Natural killer cell (primary cell): ENCODE measurements around the gene CFAP58. TPM values are rescaled to one million over a fixed set of nuclear protein-coding genes. Genes with fewer than 3 reads are reported as not detected.

Source experiments
- ATAC-seq, 3 donors: fragments of 150-1000 bp in 2 of 3; fragments of 200-7000 bp in 1 of 3; cut with Tn5 transposase; 1 replicate in 1 of 3; 2 replicates in 2 of 3; pipeline ENCODE4 v1.10.0; 2021; ENCODE audit warnings: mild to moderate bottlenecking in 2 of 3, moderate library complexity in 2 of 3
- DNase-seq, 2 donors: peaks; one replicate each; pipeline versions ENCODE4 v3.0.0 to v3.0.0-alpha.2; 2013 to 2021; ENCODE audit warnings: mixed read lengths in 1 of 2
- H3K27ac ChIP-seq: one replicate; pipeline ENCODE4 v1.5.1; 2013; ENCODE audit warnings: mild to moderate bottlenecking, low read length
- H3K27me3 ChIP-seq: one replicate; pipeline ENCODE4 v1.6.1; 2013; ENCODE audit warnings: low read length; ENCODE audit not compliant: control insufficient read depth, insufficient read depth
- H3K36me3 ChIP-seq: one replicate; pipeline ENCODE4 v1.6.1; 2013; ENCODE audit warnings: low read length; ENCODE audit not compliant: control insufficient read depth, insufficient read depth
- H3K4me1 ChIP-seq: one replicate; pipeline ENCODE4 v1.6.1; 2013; ENCODE audit warnings: low read length; ENCODE audit not compliant: control insufficient read depth, insufficient read depth
- H3K4me3 ChIP-seq: one replicate; pipeline ENCODE4 v1.5.1; 2013; ENCODE audit warnings: low read length
- H3K9me3 ChIP-seq: one replicate; pipeline ENCODE4 v1.6.1; 2013; ENCODE audit warnings: low read length; ENCODE audit not compliant: control insufficient read depth, insufficient read depth
- H3K27ac Mint-ChIP-seq, 2 donors: one replicate each; pipeline ENCODE4 v1.8.0; 2022; ENCODE audit warnings: mild to moderate bottlenecking in 2 of 2, mixed read lengths in 2 of 2, moderate library complexity in 1 of 2
- H3K27me3 Mint-ChIP-seq, 2 donors: one replicate each; pipeline ENCODE4 v1.8.0; 2022; ENCODE audit warnings: low read depth in 2 of 2, mixed read lengths in 2 of 2
- H3K36me3 Mint-ChIP-seq: one replicate; pipeline ENCODE4 v1.8.0; 2022; ENCODE audit warnings: mixed read lengths
- H3K4me1 Mint-ChIP-seq, 2 donors: one replicate each; pipeline ENCODE4 v1.8.0; 2022; ENCODE audit warnings: mixed read lengths in 2 of 2
- H3K4me3 Mint-ChIP-seq: one replicate; pipeline ENCODE4 v1.8.0; 2022; ENCODE audit warnings: mild to moderate bottlenecking, moderate library complexity, mixed read lengths
- H3K9me3 Mint-ChIP-seq, 2 donors: one replicate each; pipeline ENCODE4 v1.8.0; 2022; ENCODE audit warnings: mixed read lengths in 2 of 2
- CTCF ChIP-seq: fragments of 200-600 bp; IDR thresholded peaks from one replicate; pipeline ENCODE4 v1.8.0; 2022; ENCODE audit warnings: antibody characterized with exemption
- WGBS: methylation state at CpG from one replicate; pipeline ENCODE4 v1.1.7; 2013; ENCODE audit warnings: missing lambda C conversion rate; ENCODE audit not compliant: insufficient coverage; 5-methylcytosine and 5-hydroxymethylcytosine counted together
- intact Hi-C: fragments of 100-400 bp; cut with micrococcal nuclease; formaldehyde crosslinking; loops from one replicate; pipeline ENCODE4 v1.14.2; 2022
- total RNA-seq, 4 donors: library from RNA; stranded (reverse); fragments of 120-200 nt in 1 of 4; gene quantifications; one replicate each; pipeline versions ENCODE4 v1.2.3 to v1.2.4, GENCODE V29; 2013 to 2022

CFAP58 gene
- total RNA-seq, 3 donors from 2014 or later (not counting 1 experiment from before 2014, with no cell fraction given): 0.07 to 0.15 (median 0.11) TPM

- ATAC-seq (no peak), DNase-seq (no peak)
- Histone ChIP-seq H3K9me3 (no peaks in the 10 kb centered on the region), H3K4me3 (no peak overlapping the region), H3K36me3 (no peaks in the 10 kb centered on the region), H3K27ac (no peak overlapping the region), H3K4me1 (peaks cover 26% of the 10 kb centered on the region), H3K27me3 (no peaks in the 10 kb centered on the region)
- peak overlapping the region; percentile 63 for H3K4me3 Mint-ChIP-seq
- intact Hi-C loops: no loop called here
- WGBS: 58% methylated on average over 4 of the region's 4 CpGs
- H3K27me3 Mint-ChIP-seq: peaks cover 0 to 4% of the 10 kb centered on the region in 2 donors
- peak overlapping the region; percentile 98 to 100 for H3K27ac Mint-ChIP-seq
- no peaks in the 10 kb centered on the region for H3K9me3 Mint-ChIP-seq
- H3K4me1 Mint-ChIP-seq: peaks cover 34 to 41% of the 10 kb centered on the region in 2 donors
- TF ChIP-seq CTCF: no peak
- H3K36me3 Mint-ChIP-seq: no peaks in the 10 kb centered on the region
Measured at GRCh38 chr10:104340111-104340526, 13.5 kb upstream of the CFAP58 start.

- H3K36me3 Mint-ChIP-seq: no peaks in the 10 kb centered on the region
- no peak overlapping the region for H3K4me3 ChIP-seq
- intact Hi-C loops: no loop called here
- no peaks in the 10 kb centered on the region for H3K9me3 ChIP-seq
- H3K27ac Mint-ChIP-seq: peak overlapping the region in 1 of 2 donors; percentile 100
- H3K4me1 ChIP-seq: peaks cover 21% of the 10 kb centered on the region
- 87% methylated on average over 3 of the region's 4 CpGs for WGBS
- no peak overlapping the region for H3K4me3 Mint-ChIP-seq
- no peak overlapping the region for H3K27ac ChIP-seq
- peaks cover 0 to 4% of the 10 kb centered on the region in 2 donors for H3K27me3 Mint-ChIP-seq
- H3K36me3 ChIP-seq: no peaks in the 10 kb centered on the region
- no peaks in the 10 kb centered on the region for H3K27me3 ChIP-seq
- peaks cover 34 to 41% of the 10 kb centered on the region in 2 donors for H3K4me1 Mint-ChIP-seq
- no peak for ATAC-seq
- no peak for DNase-seq
- H3K9me3 Mint-ChIP-seq: peaks cover 2% of the 10 kb centered on the region in 2 donors
- TF ChIP-seq CTCF: no peak
Measured at GRCh38 chr10:104340641-104341040, 13.0 kb upstream of the CFAP58 start.

GRCh38 chr10:104342941-104343411 is 10.7 kb upstream of the CFAP58 start:
- Mint-ChIP-seq H3K27ac (no peak overlapping the region), H3K27me3 (peaks cover 0 to 4% of the 10 kb centered on the region in 2 donors), H3K9me3 (peaks cover 2 to 5% of the 10 kb centered on the region in 2 donors), H3K36me3 (no peaks in the 10 kb centered on the region), H3K4me3 (no peak overlapping the region), H3K4me1 (peaks cover 29 to 38% of the 10 kb centered on the region in 2 donors)
- Histone ChIP-seq H3K9me3 (no peaks in the 10 kb centered on the region), H3K4me3 (no peak overlapping the region), H3K27ac (no peak overlapping the region), H3K4me1 (peaks cover 16% of the 10 kb centered on the region), H3K36me3 (no peaks in the 10 kb centered on the region), H3K27me3 (no peaks in the 10 kb centered on the region)
- DNase-seq: no peak
- intact Hi-C loops: no loop called here
- no peak for TF ChIP-seq CTCF
- no peak for ATAC-seq
- WGBS: 89% methylated on average over 3 of the region's 3 CpGs

GRCh38 chr10:104344219-104344618 is 9.4 kb upstream of the CFAP58 start:
- no peak overlapping the region for H3K27ac Mint-ChIP-seq
- DNase-seq (no peak), ATAC-seq (no peak)
- H3K27me3 Mint-ChIP-seq: peaks cover 0 to 4% of the 10 kb centered on the region in 2 donors
- H3K27ac ChIP-seq: no peak overlapping the region
- no peak for TF ChIP-seq CTCF
- no peak overlapping the region for H3K4me3 ChIP-seq
- intact Hi-C loops: no loop called here
- H3K4me1 ChIP-seq: peaks cover 11% of the 10 kb centered on the region
- no peak overlapping the region for H3K4me3 Mint-ChIP-seq
- no peaks in the 10 kb centered on the region for H3K36me3 ChIP-seq
- no peaks in the 10 kb centered on the region for H3K36me3 Mint-ChIP-seq
- no peaks in the 10 kb centered on the region for H3K9me3 ChIP-seq
- peaks cover 2 to 5% of the 10 kb centered on the region in 2 donors for H3K9me3 Mint-ChIP-seq
- peaks cover 18 to 27% of the 10 kb centered on the region in 2 donors for H3K4me1 Mint-ChIP-seq
- WGBS: 100% methylated on average over 1 of the region's 1 CpG
- H3K27me3 ChIP-seq: no peaks in the 10 kb centered on the region
